SK-N-MC (cell line): ENCODE measurements around the gene CATSPER4.

Source experiments
- EZH2 ChIP-seq: fragments of 200-600 bp; sonication (generic); IDR thresholded peaks from one replicate; pipeline ENCODE4 v1.6.1; 2017; ENCODE audit warnings: antibody characterized with exemption
- POLR2AphosphoS5 ChIP-seq: IDR thresholded peaks from 2 replicates; pipeline ENCODE4 v1.6.1; 2012; ENCODE audit warnings: mild to moderate bottlenecking, low read depth, low read length, borderline replicate concordance

- TF ChIP-seq POLR2AphosphoS5 (no peak), EZH2 (no peak)
These were observed 49.5 kb downstream of the CATSPER4 start for GRCh38 chr1:26239936-26240335.
